Ovary (tissue), 9 donors: ENCODE data around the gene MSANTD7. TPM values are rescaled to one million over a fixed set of nuclear protein-coding genes. Genes with fewer than 3 reads are reported as not detected.

Source experiments
- DNase-seq, 5 donors: peaks; one replicate each; pipeline ENCODE4 v3.0.0-alpha.2; 2019 to 2020
- H3K27ac ChIP-seq, 2 donors: fragments of 200-600 bp; one replicate each; pipeline versions ENCODE4 v1.5.1 to v1.8.0; 2019 to 2022
- H3K27me3 ChIP-seq: fragments of 200-600 bp; one replicate; pipeline ENCODE4 v1.8.0; 2022
- H3K36me3 ChIP-seq: fragments of 200-600 bp; sonication (generic); one replicate; pipeline ENCODE4 v1.5.1; 2019
- H3K4me1 ChIP-seq: one replicate; pipeline ENCODE4 v1.8.1; 2013; ENCODE audit warnings: mild to moderate bottlenecking, moderate library complexity; ENCODE audit not compliant: insufficient read depth
- H3K4me3 ChIP-seq: fragments of 200-600 bp; sonication (generic); one replicate; pipeline ENCODE4 v1.5.1; 2017
- H3K9me3 ChIP-seq, 2 donors: fragments of 200-600 bp in 1 of 2; sonication (generic) in 1 of 2; one replicate each; pipeline versions ENCODE4 v1.5.1 to v1.8.1; 2013 to 2019; ENCODE audit warnings: mild to moderate bottlenecking in 1 of 2, moderate library complexity in 1 of 2
- CTCF ChIP-seq, 3 donors: fragments of 450-650 bp in 2 of 3; fragments of 200-600 bp in 1 of 3; IDR thresholded peaks; one replicate each; pipeline versions ENCODE4 v1.5.1 to v1.8.0; 2016 to 2022; ENCODE audit warnings: antibody characterized with exemption in 3 of 3, mild to moderate bottlenecking in 1 of 3
- EP300 ChIP-seq: sonication (generic); formaldehyde crosslinking; IDR thresholded peaks from one replicate; pipeline ENCODE4 v1.6.1; 2017; ENCODE audit warnings: antibody characterized with exemption
- POLR2A ChIP-seq: fragments of 450-650 bp; IDR thresholded peaks from one replicate; pipeline ENCODE4 v1.6.1; 2017; ENCODE audit warnings: antibody characterized with exemption, mild to moderate bottlenecking, moderate library complexity
- WGBS, 3 donors: extraction: QIAGEN DNeasy Blood & Tissue Kit in 1 of 3; methylation state at CpG; one replicate each; pipeline versions ENCODE4 v1.1.5 to v1.1.7; 2013 to 2017; 5-methylcytosine and 5-hydroxymethylcytosine counted together
- intact Hi-C, 4 donors: fragments of 100-400 bp; cut with DNase I; formaldehyde crosslinking; loops; one replicate each; pipeline versions ENCODE4 v1.11.0 to v1.15.1; 2022 to 2023
- polyA plus RNA-seq, 2 donors: library from polyadenylated mRNA; stranded (reverse); fragments of 200-250 nt in 1 of 2; fragments of 350-450 nt in 1 of 2; fragmentation: Illumina TruSeq in 1 of 2; extraction: RNeasy Lipid Tissue Mini Kit (QIAGEN cat#74804) in 1 of 2; gene quantifications; one replicate each; pipeline ENCODE4 v1.2.3, GENCODE V29; 2013 to 2014
- total RNA-seq, 7 donors: library from RNA; depleted of rRNA in 2 of 7; stranded (reverse); fragments of >200 nt in 2 of 7; fragmentation: NEBNext Ultra II Directional in 3 of 7; extraction: Animal tissue kit (Norgen Biotek cat#: 25700) in 3 of 7; gene quantifications; one replicate each; pipeline versions ENCODE4 v1.1.0 to v1.2.4, GENCODE V29; 2016 to 2023
- donor health status: DM: no; HTN: no; CAD: no; lungs with moderate emphysema.
- donor health status: DM: no; HTN: no; CAD: no.
- donor health status: Bipolar disorder and iron deficiency.
- donor health status: DM: yes; HTN: yes; CAD: no.
- donor health status: DM: no; HTN: no; CAD: no.
- donor health status: DM: yes; HTN: yes; CAD: no.

Gene MSANTD7
- total and polyA plus RNA-seq, 9 donors = 6.7 to 15.1 (median 9.6) TPM

DNA sequence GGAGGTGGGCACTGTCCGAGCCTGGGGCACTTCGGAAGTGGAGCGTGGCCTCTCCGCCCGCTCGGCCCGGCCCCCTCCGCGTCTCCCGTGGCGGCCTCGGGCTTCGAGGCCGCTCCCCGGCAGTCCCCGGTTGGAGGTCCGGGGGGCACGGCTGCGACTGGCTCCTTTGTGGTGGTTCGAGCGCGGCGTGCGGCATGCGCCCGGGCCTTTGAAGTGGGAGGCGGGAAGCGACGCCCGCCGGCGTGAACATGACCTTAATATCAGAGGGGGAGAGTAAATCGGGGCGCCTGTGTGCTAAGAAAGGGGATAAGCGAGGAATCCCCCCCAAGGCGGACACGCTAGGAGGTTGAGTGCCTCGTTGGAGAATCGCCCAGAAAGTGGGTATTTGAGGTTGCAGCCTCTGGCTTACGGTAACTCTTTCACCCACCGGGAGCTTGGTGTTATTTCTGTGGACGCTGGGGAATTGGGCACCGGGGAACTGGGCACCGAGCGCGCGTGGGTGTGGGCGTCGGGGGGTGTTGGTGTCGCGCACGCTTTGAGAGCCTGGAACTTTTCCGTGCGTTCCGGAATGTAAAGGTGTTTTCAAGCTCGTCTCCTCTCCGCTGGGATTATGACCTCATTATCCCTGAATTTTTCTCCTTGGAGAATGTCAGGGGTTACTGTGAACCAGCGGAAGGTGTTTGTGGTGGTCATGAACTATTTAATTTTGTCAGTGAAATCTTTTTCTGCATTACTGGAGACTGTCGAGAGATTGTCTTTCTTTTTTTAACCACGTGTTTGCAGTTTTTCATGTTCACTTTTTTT is 41.2 kb downstream of the MSANTD7 start:
- no peaks in the 10 kb centered on the region for H3K27me3 ChIP-seq
- no peaks in the 10 kb centered on the region for H3K9me3 ChIP-seq
- intact Hi-C loops = no loop called here
- no peaks in the 10 kb centered on the region for H3K36me3 ChIP-seq
- H3K4me1 ChIP-seq = no peaks in the 10 kb centered on the region
- peak overlapping the region; percentile 69 for H3K4me3 ChIP-seq
- WGBS, 3 donors = 0 to 1% (median 0%) methylated on average over 60 of the region's 60 CpGs
- TF ChIP-seq CTCF (IDR thresholded peaks at IDR 0.05) (no peak), EP300 (no peak), POLR2A (no peak)
- H3K27ac ChIP-seq = peak overlapping the region; percentile 70 to 90
- peak in 1 of 5 donors; percentile 30 for DNase-seq

DNA sequence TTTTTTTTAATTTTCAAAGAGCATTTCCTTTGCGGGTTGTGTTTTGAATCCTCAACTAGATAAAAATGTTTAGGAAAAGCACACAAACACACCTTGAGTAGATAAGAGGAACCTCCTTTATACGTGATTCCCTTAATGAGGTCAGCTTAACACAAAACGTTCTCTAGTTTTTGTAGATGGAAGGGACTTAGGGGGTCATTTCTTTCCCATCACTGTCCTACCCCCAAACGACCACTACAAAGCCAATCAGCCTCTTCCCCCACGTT is 41.8 kb downstream of the MSANTD7 start:
- no peaks in the 10 kb centered on the region for H3K9me3 ChIP-seq
- intact Hi-C loops = no loop called here
- no peak for DNase-seq
- WGBS, 3 donors = 2 to 4% (median 2%) methylated on average over 5 of the region's 5 CpGs
- no peak overlapping the region for H3K4me3 ChIP-seq
- no peaks in the 10 kb centered on the region for H3K4me1 ChIP-seq
- no peak overlapping the region for H3K27ac ChIP-seq
- no peaks in the 10 kb centered on the region for H3K36me3 ChIP-seq
- TF ChIP-seq CTCF (IDR thresholded peaks at IDR 0.05) (no peak), EP300 (no peak), POLR2A (no peak)
- H3K27me3 ChIP-seq = no peaks in the 10 kb centered on the region

DNA sequence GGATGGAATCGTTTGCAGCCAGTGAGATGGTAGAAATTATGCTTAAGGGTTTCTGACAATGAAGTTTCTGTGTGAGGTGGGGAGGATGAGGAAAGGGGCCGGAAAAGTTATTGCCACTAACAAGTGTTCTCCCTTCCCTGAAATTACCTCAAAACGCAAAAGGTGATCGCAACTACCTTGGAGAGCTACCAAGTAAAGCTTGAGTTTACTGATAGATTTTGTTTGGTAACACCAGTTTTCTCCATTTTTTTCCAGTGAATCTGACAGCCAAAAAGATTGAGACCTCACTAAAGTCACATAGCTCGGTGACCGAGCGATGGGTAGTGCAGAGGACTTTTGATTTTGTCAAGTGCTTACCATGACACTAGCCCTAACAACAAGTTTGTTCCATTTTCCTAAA is 42.1 kb downstream of the MSANTD7 start:
- no peaks in the 10 kb centered on the region for H3K9me3 ChIP-seq
- intact Hi-C loops = no loop called here
- H3K27me3 ChIP-seq = no peaks in the 10 kb centered on the region
- no peaks in the 10 kb centered on the region for H3K36me3 ChIP-seq
- WGBS, 3 donors = 56 to 61% (median 57%) methylated on average over 7 of the region's 7 CpGs
- H3K4me3 ChIP-seq = no peak overlapping the region
- DNase-seq = no peak
- no peak for TF ChIP-seq POLR2A
- no peak for TF ChIP-seq EP300
- no peak for TF ChIP-seq CTCF (IDR thresholded peaks at IDR 0.05)
- H3K4me1 ChIP-seq = no peaks in the 10 kb centered on the region
- H3K27ac ChIP-seq = no peak overlapping the region

GRCh38 chr10:14884082-14884481 is 46.0 kb downstream of the MSANTD7 start:
- WGBS, 3 donors = 91 to 99% (median 94%) methylated on average over 3 of the region's 3 CpGs
- Histone ChIP-seq H3K9me3 (no peaks in the 10 kb centered on the region), H3K4me3 (no peak overlapping the region), H3K4me1 (no peaks in the 10 kb centered on the region), H3K27me3 (no peaks in the 10 kb centered on the region), H3K36me3 (no peaks in the 10 kb centered on the region), H3K27ac (no peak overlapping the region)
- intact Hi-C loops = no loop called here
- TF ChIP-seq CTCF (IDR thresholded peaks at IDR 0.05) = no peak
- DNase-seq = no peak

Other genes starting within 250 kb of the MSANTD7 start
- 10 to 100 TPM in 6 of 7 donors, 1 to 10 TPM in 1; 6.0 to 19.1 (median 15.0) TPM for gene FAM107B, start 63.4 kb upstream of the MSANTD7 start, total RNA-seq
- gene FAM107B, start 63.4 kb upstream of the MSANTD7 start, polyA plus RNA-seq = 10 to 100 TPM; 10.2 to 26.6 TPM
- gene CDNF, start 269 bp upstream of the MSANTD7 start, total RNA-seq = 1 to 10 TPM; 1.5 to 6.0 (median 4.4) TPM
- gene CDNF, start 269 bp upstream of the MSANTD7 start, polyA plus RNA-seq = 1 to 10 TPM; 2.9 to 3.4 TPM
- gene HSPA14, start within 50 bp of the MSANTD7 start, total RNA-seq = 10 to 100 TPM in 4 of 7 donors, 1 to 10 TPM in 3; 7.7 to 13.6 (median 10.6) TPM
- 1 to 10 TPM; 7.5 to 7.8 TPM for gene HSPA14, start within 50 bp of the MSANTD7 start, polyA plus RNA-seq
- gene SUV39H2, start 40.6 kb downstream of the MSANTD7 start, total RNA-seq = 10 to 100 TPM in 3 of 7 donors, 1 to 10 TPM in 4; 3.7 to 16.4 (median 9.0) TPM
- gene SUV39H2, start 40.6 kb downstream of the MSANTD7 start, polyA plus RNA-seq = 1 to 10 TPM; 3.0 to 5.0 TPM
- 10 to 100 TPM in 3 of 7 donors, 1 to 10 TPM in 4; 6.3 to 12.9 (median 8.8) TPM for gene DCLRE1C, start 115.8 kb downstream of the MSANTD7 start, total RNA-seq
- gene DCLRE1C, start 115.8 kb downstream of the MSANTD7 start, polyA plus RNA-seq = 10 to 100 TPM in 1 of 2 donors, 1 to 10 TPM in 1; 5.0 to 11.8 TPM
- gene MEIG1, start 121.1 kb downstream of the MSANTD7 start, total RNA-seq = under 1 TPM in 1 of 7 donors, not detected in 6; 0.69 TPM
- gene MEIG1, start 121.1 kb downstream of the MSANTD7 start, polyA plus RNA-seq = under 1 TPM in 1 of 2 donors, not detected in 1; 0.67 TPM
- under 1 TPM in 1 of 7 donors, not detected in 6; 0.48 TPM for gene OLAH, start 205.6 kb downstream of the MSANTD7 start, total RNA-seq
- under 1 TPM; 0.23 to 0.40 TPM for gene OLAH, start 205.6 kb downstream of the MSANTD7 start, polyA plus RNA-seq